Vagina (tissue), 2 donors: ENCODE results near the gene TTC9. TPM values are rescaled to one million over a fixed set of nuclear protein-coding genes. Genes with fewer than 3 reads are reported as not detected.

Source experiments
- DNase-seq, 2 donors: peaks; one replicate each; pipeline ENCODE4 v3.0.0-alpha.2; 2017; ENCODE audit errors: extremely low spot score in 2 of 2
- H3K27ac ChIP-seq: fragments of 200-600 bp; sonication (generic); one replicate; pipeline ENCODE4 v1.5.1; 2019
- H3K27me3 ChIP-seq: fragments of 200-600 bp; sonication (generic); one replicate; pipeline ENCODE4 v1.5.1; 2019
- H3K36me3 ChIP-seq, 2 donors: fragments of 200-600 bp; sonication (generic); one replicate each; pipeline ENCODE4 v1.5.1; 2017 to 2019
- H3K4me1 ChIP-seq: fragments of 200-600 bp; sonication (generic); one replicate; pipeline ENCODE4 v1.5.1; 2019
- H3K4me3 ChIP-seq, 2 donors: fragments of 200-600 bp; sonication (generic); 1 replicate in 1 of 2; 2 replicates in 1 of 2; pipeline ENCODE4 v1.5.1; 2016 to 2019
- H3K9me3 ChIP-seq: fragments of 200-600 bp; sonication (generic); one replicate; pipeline ENCODE4 v1.5.1; 2019
- POLR2A ChIP-seq, 2 donors: fragments of 450-650 bp; IDR thresholded peaks; one replicate each; pipeline ENCODE4 v1.6.1; 2017; ENCODE audit warnings: antibody characterized with exemption in 2 of 2, mild to moderate bottlenecking in 2 of 2, moderate library complexity in 2 of 2
- POLR2AphosphoS5 ChIP-seq, 2 donors: sonication (generic); formaldehyde crosslinking; IDR thresholded peaks; one replicate each; pipeline ENCODE4 v1.9.0; 2017; ENCODE audit warnings: antibody characterized with exemption in 2 of 2, mild to moderate bottlenecking in 2 of 2, low read depth in 1 of 2; ENCODE audit not compliant: insufficient read depth in 1 of 2
- intact Hi-C: fragments of 100-400 bp; cut with DNase I; formaldehyde crosslinking; loops from one replicate; pipeline ENCODE4 v1.15.1; 2023
- small RNA-seq: library from RNA; depleted of rRNA; stranded (forward); fragments of <200 nt; gene quantifications from one replicate; pipeline ENCODE3, GENCODE V24; 2016
- total RNA-seq: library from RNA; depleted of rRNA; stranded (reverse); fragments of >200 nt; gene quantifications from one replicate; pipeline ENCODE4 v1.2.3, GENCODE V29; 2016
- TF ChIP-seq, protein P1 (sequence below), 3 experiments: fragments of 450-650 bp in 2 of 3; fragments of 200-600 bp in 1 of 3; sonication (generic) in 1 of 3; IDR thresholded peaks; one replicate each; pipeline ENCODE4 v1.5.1; 2017 to 2019; ENCODE audit warnings: antibody characterized with exemption in 3 of 3, mild to moderate bottlenecking in 2 of 3, moderate library complexity in 2 of 3

TTC9 gene
- total RNA-seq, 1 donor from 2014 or later: 6.1 TPM

DNA sequence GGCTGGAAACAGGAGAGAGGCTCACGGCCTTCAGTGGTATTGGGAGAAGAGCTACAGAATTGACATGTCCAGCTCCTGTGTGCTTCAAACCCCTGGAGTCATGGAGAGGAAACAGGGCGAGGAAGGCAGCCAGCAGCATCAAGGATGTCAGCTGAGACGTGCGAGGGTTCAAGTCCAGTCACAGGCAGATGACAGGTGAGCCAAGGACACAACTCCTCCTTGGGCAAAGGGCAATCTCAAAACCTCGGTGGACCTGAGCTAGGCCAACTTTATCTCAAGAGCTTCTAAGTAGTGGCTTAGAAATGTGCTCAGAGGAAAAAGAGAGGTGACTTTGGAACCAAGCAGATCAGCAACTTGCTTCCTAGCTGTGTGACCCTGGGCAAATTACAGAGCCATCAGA lies 81.6 kb downstream of the TTC9 start:
- TF ChIP-seq, protein P1, sequence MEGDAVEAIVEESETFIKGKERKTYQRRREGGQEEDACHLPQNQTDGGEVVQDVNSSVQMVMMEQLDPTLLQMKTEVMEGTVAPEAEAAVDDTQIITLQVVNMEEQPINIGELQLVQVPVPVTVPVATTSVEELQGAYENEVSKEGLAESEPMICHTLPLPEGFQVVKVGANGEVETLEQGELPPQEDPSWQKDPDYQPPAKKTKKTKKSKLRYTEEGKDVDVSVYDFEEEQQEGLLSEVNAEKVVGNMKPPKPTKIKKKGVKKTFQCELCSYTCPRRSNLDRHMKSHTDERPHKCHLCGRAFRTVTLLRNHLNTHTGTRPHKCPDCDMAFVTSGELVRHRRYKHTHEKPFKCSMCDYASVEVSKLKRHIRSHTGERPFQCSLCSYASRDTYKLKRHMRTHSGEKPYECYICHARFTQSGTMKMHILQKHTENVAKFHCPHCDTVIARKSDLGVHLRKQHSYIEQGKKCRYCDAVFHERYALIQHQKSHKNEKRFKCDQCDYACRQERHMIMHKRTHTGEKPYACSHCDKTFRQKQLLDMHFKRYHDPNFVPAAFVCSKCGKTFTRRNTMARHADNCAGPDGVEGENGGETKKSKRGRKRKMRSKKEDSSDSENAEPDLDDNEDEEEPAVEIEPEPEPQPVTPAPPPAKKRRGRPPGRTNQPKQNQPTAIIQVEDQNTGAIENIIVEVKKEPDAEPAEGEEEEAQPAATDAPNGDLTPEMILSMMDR (IDR thresholded peaks at IDR 0.05): no peak
- no peak for TF ChIP-seq POLR2AphosphoS5 (IDR thresholded peaks at IDR 0.05; ENCODE audit: insufficient read depth in 1 of 2, low read depth in 1 of 2)
- no peak for TF ChIP-seq POLR2A (IDR thresholded peaks at IDR 0.05)
- Histone ChIP-seq H3K4me3 (no peak overlapping the region), H3K36me3 (no peaks in the 10 kb centered on the region), H3K9me3 (no peaks in the 10 kb centered on the region), H3K27me3 (no peaks in the 10 kb centered on the region), H3K27ac (no peak overlapping the region), H3K4me1 (peaks cover 5% of the 10 kb centered on the region)
- intact Hi-C loops: no loop called here
- DNase-seq: no peak

GRCh38 chr14:70724110-70724509 lies 82.4 kb downstream of the TTC9 start:
- Histone ChIP-seq H3K4me1 (peaks cover 5% of the 10 kb centered on the region), H3K4me3 (no peak overlapping the region), H3K27me3 (no peaks in the 10 kb centered on the region), H3K27ac (no peak overlapping the region), H3K9me3 (no peaks in the 10 kb centered on the region), H3K36me3 (no peaks in the 10 kb centered on the region)
- intact Hi-C loops: no loop called here
- TF ChIP-seq POLR2AphosphoS5 (IDR thresholded peaks at IDR 0.05; ENCODE audit: insufficient read depth in 1 of 2, low read depth in 1 of 2): no peak
- TF ChIP-seq POLR2A (IDR thresholded peaks at IDR 0.05): no peak
- TF ChIP-seq, protein P1 (IDR thresholded peaks at IDR 0.05): no peak
- DNase-seq: no peak

DNA sequence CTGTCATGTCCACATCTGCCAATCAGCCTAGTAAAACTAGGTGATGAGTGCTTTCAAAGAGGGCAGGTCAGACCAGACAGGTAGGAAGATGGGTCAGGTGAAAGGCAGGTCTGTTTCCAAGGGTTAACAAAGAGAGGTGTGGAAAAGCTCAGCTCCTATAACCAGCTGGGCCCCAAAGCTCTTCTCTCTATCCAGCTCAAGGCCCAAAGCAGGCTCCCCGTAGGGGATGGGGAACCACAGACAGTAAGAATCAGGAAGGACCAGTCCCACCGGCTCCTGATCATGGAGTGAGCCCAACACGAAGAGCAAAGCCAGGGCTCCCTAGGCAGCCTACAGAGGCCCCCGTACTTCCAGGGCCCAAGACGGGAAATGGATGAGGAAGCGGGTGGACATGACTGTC lies 83.2 kb downstream of the TTC9 start:
- DNase-seq: no peak
- TF ChIP-seq, protein P1 (IDR thresholded peaks at IDR 0.05): no peak
- TF ChIP-seq POLR2A (IDR thresholded peaks at IDR 0.05) (no peak), POLR2AphosphoS5 (IDR thresholded peaks at IDR 0.05; ENCODE audit: insufficient read depth in 1 of 2, low read depth in 1 of 2) (no peak)
- Histone ChIP-seq H3K27ac (no peak overlapping the region), H3K4me1 (peaks cover 5% of the 10 kb centered on the region), H3K9me3 (no peaks in the 10 kb centered on the region), H3K36me3 (no peaks in the 10 kb centered on the region), H3K4me3 (no peak overlapping the region), H3K27me3 (no peaks in the 10 kb centered on the region)
- intact Hi-C loops: no loop called here

Small RNA genes lying within 50 kb of the gene (small RNA-seq; reads per million reads assigned to genes)
- not detected for gene RN7SL77P

Other genes starting within 250 kb of the TTC9 start
- gene SYNJ2BP, start 224.8 kb upstream of the TTC9 start, total RNA-seq: 20.9 TPM
- gene ADAM21, start 189.7 kb upstream of the TTC9 start, total RNA-seq: not detected
- gene ADAM20, start 106.9 kb upstream of the TTC9 start, total RNA-seq: 1.2 TPM
- gene MED6, start 41.3 kb upstream of the TTC9 start, total RNA-seq: 37.6 TPM
- 11.5 TPM for gene MAP3K9, start 167.6 kb downstream of the TTC9 start, total RNA-seq